GM12874 (cell line): ENCODE measurements around the gene MYOM1.

ENCODE experiments used
- CTCF ChIP-seq: IDR thresholded peaks from 2 replicates; pipeline ENCODE4 v1.5.1; 2011; ENCODE audit warnings: low read depth, mild to moderate bottlenecking, control low read depth, low read length, moderate library complexity; ENCODE audit not compliant: insufficient read depth

The MYOM1 gene

GRCh38 chr18:3104190-3105054 lies 115.3 kb downstream of the MYOM1 start:
- TF ChIP-seq CTCF = no peak

GRCh38 chr18:3103576-3103975 lies 116.2 kb downstream of the MYOM1 start:
- TF ChIP-seq CTCF = no peak

GRCh38 chr18:3102983-3103382 lies 116.8 kb downstream of the MYOM1 start:
- TF ChIP-seq CTCF = no peak

- no peak for TF ChIP-seq CTCF
Measured at GRCh38 chr18:3100498-3101132, 119.2 kb downstream of the MYOM1 start.

GRCh38 chr18:3099327-3099726 lies 120.4 kb downstream of the MYOM1 start:
- TF ChIP-seq CTCF = no peak

GRCh38 chr18:3097082-3097481 lies 122.7 kb downstream of the MYOM1 start:
- no peak for TF ChIP-seq CTCF

- no peak for TF ChIP-seq CTCF
Measured at GRCh38 chr18:3095921-3096320, 123.8 kb downstream of the MYOM1 start.
